ENCODE results near the gene RFTN1. TPM values are rescaled to one million over a fixed set of nuclear protein-coding genes. Genes with fewer than 3 reads are reported as not detected.

RFTN1 gene
- total and polyA plus RNA-seq, 2 donors (not counting 3 experiments of a cell fraction or from before 2014, with no cell fraction given): 40.3 to 43.3 TPM

DNA sequence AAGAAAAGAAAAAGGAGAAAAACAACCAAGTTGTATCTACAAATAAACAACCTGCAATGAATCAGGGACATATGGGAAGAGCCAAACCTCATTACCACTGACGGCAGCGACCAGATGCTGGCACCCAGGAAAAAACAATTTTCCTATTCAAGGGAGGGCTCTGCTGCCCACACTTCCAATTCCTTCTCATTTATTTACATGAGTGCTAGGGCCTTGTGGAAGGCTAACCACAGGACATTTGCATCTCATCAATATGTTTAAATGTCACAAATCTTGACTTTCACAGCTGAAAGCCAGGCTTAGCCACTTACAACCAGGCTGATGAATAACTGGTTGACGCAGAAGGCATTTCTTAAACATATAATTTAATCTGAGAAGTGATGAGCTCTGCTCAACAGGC, 36.0 kb downstream of the RFTN1 start:
- no peak overlapping the region for H3K4me2 ChIP-seq (ENCODE audit: insufficient read depth, low read length)
- H3K4me1 ChIP-seq (ENCODE audit: control insufficient read depth, extremely low read depth, insufficient read depth, low read length): peaks cover 58% of the 10 kb centered on the region
- CTCF ChIA-PET: interaction anchor here (1.5 to 3.4 kb wide), 3 partner anchors 9 to 187 kb away, joined by 5 to 13 read pairs (median 10); no protein-coding TSS in a partner anchor
- intact Hi-C loops (cut with micrococcal nuclease) (loop anchor here (2.0 kb wide), 1 partner anchor 29 kb away; no protein-coding TSS in a partner anchor), dilution Hi-C loops (cut with MboI; ENCODE audit: extremely low pct_ligation_motif_present, low sequenced_read_pairs) (no loop called here)
- POLR2A ChIA-PET: no interaction called here
- no peak overlapping the region for H3K9ac ChIP-seq (replicated peaks; ENCODE audit: extremely low read depth, insufficient read depth, low read length)
- H4K20me1 ChIP-seq (replicated peaks; ENCODE audit: control insufficient read depth, extremely low read depth, insufficient read depth, low read length): no peaks in the 10 kb centered on the region
- H3K79me2 ChIP-seq (ENCODE audit: control insufficient read depth, insufficient read depth, low read length): peaks cover 8% of the 10 kb centered on the region
- no peaks in the 10 kb centered on the region for H3K27me3 ChIP-seq (ENCODE audit: control insufficient read depth in 2 of 2, insufficient read depth in 2 of 2, low read length in 2 of 2)
- H3K4me3 ChIP-seq (replicated peaks in 1 of 3; ENCODE audit: insufficient read depth in 1 of 3, low read depth in 1 of 3, low read length in 3 of 3): no peak overlapping the region
- no peak overlapping the region for H2AFZ ChIP-seq (ENCODE audit: low read depth, low read length)
- TF ChIP-seq MYC (IDR thresholded peaks at IDR 0.05; ENCODE audit: low read depth, low read length) (no peak), FOS (IDR thresholded peaks at IDR 0.05; ENCODE audit: borderline replicate concordance, insufficient read depth, low read length) (no peak), EZH2 (IDR thresholded peaks at IDR 0.05; ENCODE audit: borderline replicate concordance, low read depth, low read length, severe bottlenecking) (no peak), POLR2A (IDR thresholded peaks at IDR 0.05; ENCODE audit: low read depth, low read length) (no peak), CTCF (IDR thresholded peaks at IDR 0.05; ENCODE audit: extremely low read depth in 1 of 2, insufficient read depth in 1 of 2, low read depth in 1 of 2, low read length in 2 of 2) (no peak), GATA2 (IDR thresholded peaks at IDR 0.05; ENCODE audit: insufficient read depth, insufficient read length, low read depth, low read length) (no peak), JUN (IDR thresholded peaks at IDR 0.05; ENCODE audit: borderline replicate concordance, insufficient read depth, insufficient read length, low read depth) (no peak), POLR2AphosphoS5 (IDR thresholded peaks at IDR 0.05; ENCODE audit: insufficient read depth, low read depth, low read length) (no peak)
- TF ChIP-seq, protein P1, sequence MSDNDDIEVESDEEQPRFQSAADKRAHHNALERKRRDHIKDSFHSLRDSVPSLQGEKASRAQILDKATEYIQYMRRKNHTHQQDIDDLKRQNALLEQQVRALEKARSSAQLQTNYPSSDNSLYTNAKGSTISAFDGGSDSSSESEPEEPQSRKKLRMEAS (IDR thresholded peaks at IDR 0.05; ENCODE audit: insufficient read depth, insufficient read length): no peak
- no peaks in the 10 kb centered on the region for H3K9me3 ChIP-seq (replicated peaks; ENCODE audit: control insufficient read depth, insufficient read depth, low read length)
- no peaks in the 10 kb centered on the region for H3K36me3 ChIP-seq (ENCODE audit: control insufficient read depth in 2 of 2, extremely low read depth in 1 of 2, insufficient read depth in 2 of 2, low read length in 2 of 2)
- H3K9me1 ChIP-seq (replicated peaks; ENCODE audit: control insufficient read depth, extremely low read depth, insufficient read depth, low read length): no peaks in the 10 kb centered on the region
- BruUV-seq (replicated peaks): no TSS peak
- H3K27ac ChIP-seq (ENCODE audit: insufficient read depth, low read depth, low read length): peak overlapping the region; percentile 13
- FAIRE-seq: no peak
- no peak for DNase-seq (ENCODE audit: low read depth, low spot score)
